Gastrocnemius medialis (tissue), 4 donors: ENCODE measurements around the gene PIAS4. TPM values are rescaled to one million over a fixed set of nuclear protein-coding genes. Genes with fewer than 3 reads are reported as not detected.

Experiments
- ATAC-seq, 2 donors: fragments of 150-250 bp; one replicate each; pipeline ENCODE4 v1.9.1; 2016
- DNase-seq, 2 donors: peaks; one replicate each; pipeline ENCODE4 v3.0.0-alpha.2; 2019
- H3K27ac ChIP-seq, 4 donors: fragments of 200-600 bp; sonication (generic); 1 replicate in 1 of 4; 2 replicates in 3 of 4; pipeline ENCODE4 v1.5.1; 2016 to 2018; ENCODE audit warnings: mild to moderate bottlenecking in 2 of 4, moderate library complexity in 1 of 4
- H3K27me3 ChIP-seq, 3 donors: fragments of 200-600 bp; sonication (generic) in 2 of 3; 1 replicate in 1 of 3; 2 replicates in 2 of 3; pipeline versions ENCODE4 v1.5.1 to v1.6.0; 2016 to 2019; ENCODE audit warnings: mild to moderate bottlenecking in 1 of 3, moderate library complexity in 1 of 3
- H3K36me3 ChIP-seq, 2 donors: fragments of 200-600 bp; sonication (generic) in 1 of 2; one replicate each; pipeline ENCODE4 v1.5.1; 2017 to 2018
- H3K4me1 ChIP-seq, 2 donors: fragments of 200-600 bp; sonication (generic) in 1 of 2; one replicate each; pipeline ENCODE4 v1.5.1; 2016 to 2017; ENCODE audit warnings: mild to moderate bottlenecking in 2 of 2
- H3K4me3 ChIP-seq, 4 donors: fragments of 200-600 bp; sonication (generic) in 3 of 4; 1 replicate in 1 of 4; 2 replicates in 3 of 4; pipeline ENCODE4 v1.5.1; 2016 to 2019; ENCODE audit warnings: mild to moderate bottlenecking in 2 of 4
- H3K9me3 ChIP-seq, 3 donors: fragments of 200-600 bp; sonication (generic) in 2 of 3; 1 replicate in 1 of 3; 2 replicates in 2 of 3; pipeline ENCODE4 v1.5.1; 2016 to 2019
- CTCF ChIP-seq, 5 experiments: fragments of 450-650 bp in 3 of 5; fragments of 200-600 bp in 2 of 5; sonication (generic) in 2 of 5; IDR thresholded peaks in 4 of 5; conservative IDR thresholded peaks in 1 of 5; 1 replicate in 4 of 5; 2 replicates in 1 of 5; pipeline ENCODE4 v1.5.1; 2016 to 2019; ENCODE audit warnings: antibody characterized with exemption in 5 of 5, mild to moderate bottlenecking in 3 of 5, moderate library complexity in 3 of 5
- POLR2A ChIP-seq, 2 donors: fragments of 450-650 bp; IDR thresholded peaks; one replicate each; pipeline ENCODE4 v1.6.1; 2017; ENCODE audit warnings: antibody characterized with exemption in 2 of 2, mild to moderate bottlenecking in 2 of 2, moderate library complexity in 2 of 2
- in situ Hi-C, 4 donors: fragments of 200-750 bp; cut with MboI; loops; one replicate each; pipeline versions ENCODE4 v1.15.0 to v1.8.0; 2017; ENCODE audit warnings: low sequenced_read_pairs in 4 of 4
- intact Hi-C: fragments of 100-400 bp; cut with DNase I; formaldehyde crosslinking; loops from one replicate; pipeline ENCODE4 v1.15.1; 2023; ENCODE audit warnings: low total_unique reads
- total RNA-seq, 4 donors: library from RNA; depleted of rRNA; stranded (reverse); fragments of >200 nt; gene quantifications; one replicate each; pipeline versions ENCODE4 v1.1.0 to v1.2.3, GENCODE V29; 2016

PIAS4 gene, protein sequence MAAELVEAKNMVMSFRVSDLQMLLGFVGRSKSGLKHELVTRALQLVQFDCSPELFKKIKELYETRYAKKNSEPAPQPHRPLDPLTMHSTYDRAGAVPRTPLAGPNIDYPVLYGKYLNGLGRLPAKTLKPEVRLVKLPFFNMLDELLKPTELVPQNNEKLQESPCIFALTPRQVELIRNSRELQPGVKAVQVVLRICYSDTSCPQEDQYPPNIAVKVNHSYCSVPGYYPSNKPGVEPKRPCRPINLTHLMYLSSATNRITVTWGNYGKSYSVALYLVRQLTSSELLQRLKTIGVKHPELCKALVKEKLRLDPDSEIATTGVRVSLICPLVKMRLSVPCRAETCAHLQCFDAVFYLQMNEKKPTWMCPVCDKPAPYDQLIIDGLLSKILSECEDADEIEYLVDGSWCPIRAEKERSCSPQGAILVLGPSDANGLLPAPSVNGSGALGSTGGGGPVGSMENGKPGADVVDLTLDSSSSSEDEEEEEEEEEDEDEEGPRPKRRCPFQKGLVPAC
- 10 to 100 TPM; 15.5 to 20.0 (median 17.5) TPM for total RNA-seq

GRCh38 chr19:4007021-4007835 lies at the start of gene PIAS4:
TSS of gene PIAS4 (plus strand) at chr19:4007736. CDS start at chr19:4007761, 25 bp downstream.
- peak within 1 kb of the TSS; percentile 86 to 96 (median 88) for H3K27ac ChIP-seq
- ATAC-seq (peak; percentile 84 to 92), DNase-seq (peak; percentile 92 to 95)
- peak within 1 kb of the TSS; percentile 75 to 94 (median 86) for H3K4me3 ChIP-seq
- intact Hi-C loops (loop anchor here (2.0 to 5.0 kb wide), 2 partner anchors 60 to 115 kb away; partner anchors contain the start of genes MAP2K2 and ZBTB7A), in situ Hi-C loops (loop anchor here in 2 of 4 donors (10.0 to 25.0 kb wide), 2 partner anchors 58 to 130 kb away; partner anchors contain the start of gene ZBTB7A (in 1 of the 2))
- peaks cover 41 to 44% of the 10 kb centered on the region in 2 donors for H3K4me1 ChIP-seq
- no peaks in the 10 kb centered on the region for H3K9me3 ChIP-seq
- no peaks in the 10 kb centered on the region for H3K36me3 ChIP-seq
- H3K27me3 ChIP-seq, result no peaks in the 10 kb centered on the region
- TF ChIP-seq POLR2A (IDR thresholded peaks at IDR 0.05) (peak in 1 of 2 donors; percentile 70), CTCF (IDR thresholded peaks at IDR 0.05 in 4 of 5, conservative IDR thresholded peaks at IDR 0.05 in 1 of 5) (peak in 2 of 5 experiments; percentile 51 to 69)

DNA sequence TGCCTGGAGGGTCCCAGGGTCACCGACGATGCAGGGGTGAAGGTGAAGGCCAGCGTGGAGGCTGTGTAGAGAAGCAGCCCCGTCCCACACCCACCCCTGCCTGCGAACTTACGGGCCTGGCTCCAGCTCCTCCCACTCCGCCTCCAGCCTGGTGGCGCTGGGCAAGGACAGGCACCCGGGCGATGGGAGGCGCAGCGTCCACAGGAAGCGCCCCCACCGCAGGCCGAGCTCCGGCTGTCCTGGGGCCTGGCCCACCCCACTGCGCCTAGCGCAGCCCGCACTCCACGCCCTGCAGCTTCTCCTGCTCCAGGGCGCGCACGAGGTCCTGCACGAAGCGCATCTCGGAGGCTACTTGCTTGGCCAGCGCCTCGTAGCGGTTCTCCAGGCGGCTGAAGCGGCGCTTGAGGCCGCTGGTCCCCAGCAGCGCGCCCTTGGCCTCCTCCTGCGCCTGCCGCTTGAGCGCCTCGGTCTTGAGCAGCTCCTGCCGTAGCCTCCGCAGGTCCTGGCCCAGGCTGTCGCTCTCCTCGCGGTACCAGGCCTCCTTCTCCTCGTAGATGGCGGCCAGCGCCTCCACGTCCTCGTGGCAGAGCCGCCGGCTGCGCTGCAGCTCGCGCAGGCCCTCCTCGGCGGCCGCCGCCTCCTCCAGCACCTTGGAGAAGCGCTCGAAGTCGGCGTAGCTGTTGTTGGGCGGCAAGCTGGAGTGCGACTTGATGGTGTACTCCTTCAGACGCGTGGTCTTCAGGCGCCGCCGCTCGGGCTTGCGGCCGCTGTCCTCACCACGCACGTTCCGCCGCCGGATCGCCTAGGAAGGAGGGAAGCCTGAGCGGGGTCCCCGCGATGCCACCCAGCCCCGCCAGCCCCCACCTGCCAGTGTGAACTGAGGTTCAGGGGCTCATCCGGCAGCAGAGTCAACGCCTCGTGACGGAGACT lies 48.4 kb upstream of the PIAS4 start:
- no peak overlapping the region for H3K4me3 ChIP-seq
- H3K4me1 ChIP-seq, result peaks cover 5 to 14% of the 10 kb centered on the region in 2 donors
- H3K27ac ChIP-seq, result peak overlapping the region; percentile 98 to 99 (median 99)
- no peaks in the 10 kb centered on the region for H3K27me3 ChIP-seq
- no peaks in the 10 kb centered on the region for H3K9me3 ChIP-seq
- no peak for TF ChIP-seq CTCF (IDR thresholded peaks at IDR 0.05 in 4 of 5, conservative IDR thresholded peaks at IDR 0.05 in 1 of 5)
- no peak for TF ChIP-seq POLR2A (IDR thresholded peaks at IDR 0.05)
- in situ Hi-C loops, result no loop called here
- intact Hi-C loops, result loop anchor here (10.0 kb wide), 1 partner anchor 556 kb away; the partner anchor contains the start of gene PLIN4
- no peak for DNase-seq
- peaks cover 0 to 71% of the 10 kb centered on the region in 2 donors for H3K36me3 ChIP-seq
- ATAC-seq, result no peak

- Histone ChIP-seq H3K4me3 (no peak overlapping the region), H3K9me3 (no peaks in the 10 kb centered on the region), H3K27ac (peak overlapping the region; percentile 60 to 99 (median 82)), H3K4me1 (peaks cover 4 to 8% of the 10 kb centered on the region in 2 donors), H3K27me3 (no peaks in the 10 kb centered on the region), H3K36me3 (peaks cover 0 to 77% of the 10 kb centered on the region in 2 donors)
- DNase-seq (no peak), ATAC-seq (no peak)
- no peak for TF ChIP-seq POLR2A (IDR thresholded peaks at IDR 0.05)
- TF ChIP-seq CTCF (IDR thresholded peaks at IDR 0.05 in 4 of 5, conservative IDR thresholded peaks at IDR 0.05 in 1 of 5), result no peak
- in situ Hi-C loops, result no loop called here
- intact Hi-C loops, result loop anchor here (10.0 kb wide), 1 partner anchor 555 kb away; the partner anchor contains the start of gene PLIN4
These were observed 47.8 kb upstream of the PIAS4 start for GRCh38 chr19:3959766-3960131.

GRCh38 chr19:3961007-3961406 lies 46.5 kb upstream of the PIAS4 start:
- TF ChIP-seq POLR2A (IDR thresholded peaks at IDR 0.05) (no peak), CTCF (IDR thresholded peaks at IDR 0.05 in 4 of 5, conservative IDR thresholded peaks at IDR 0.05 in 1 of 5) (no peak)
- peaks cover 4 to 6% of the 10 kb centered on the region in 2 donors for H3K4me1 ChIP-seq
- peak overlapping the region; percentile 60 to 99 (median 82) for H3K27ac ChIP-seq
- peaks cover 0 to 79% of the 10 kb centered on the region in 2 donors for H3K36me3 ChIP-seq
- no peaks in the 10 kb centered on the region for H3K9me3 ChIP-seq
- no peak overlapping the region for H3K4me3 ChIP-seq
- in situ Hi-C loops (no loop called here), intact Hi-C loops (no loop called here)
- DNase-seq, result no peak
- H3K27me3 ChIP-seq, result no peaks in the 10 kb centered on the region
- ATAC-seq, result no peak
